ENCODE data around the gene IRF6.

GRCh38 chr1:209755926-209756614 lies 49.9 kb downstream of the IRF6 start, which contains the start of gene TRAF3IP3:
- TF ChIP-seq CTCF (IDR thresholded peaks at IDR 0.05): no peak
- TF ChIP-seq POLR2A (IDR thresholded peaks at IDR 0.05): no peak

All from right lobe of liver (tissue), 4 donors.